GM18520 (cell line): Measurements from ENCODE around the gene NT5C1B.
A peak's percentile ranks its signal among the peaks of the same experiment; 100 is the strongest.
"Not testable (repeated sequence)": the region's sequence is repeated elsewhere in the genome, so short reads cannot be mapped to it uniquely, and the experiment has no call there.

ENCODE experiments used
- ATAC-seq: cut with Tn5 transposase; IDR thresholded peaks from one replicate; pipeline ENCODE4 v1.9.1; 2021; ENCODE audit not compliant: unreplicated experiment

NT5C1B gene

GRCh38 chr2:18589354-18589753 is at the start of gene NT5C1B:
TSS of gene NT5C1B (minus strand) at chr2:18589569. CDS start at chr2:18589468, 101 bp downstream.
- no peak for ATAC-seq

GRCh38 chr2:18637196-18637595 is 47.8 kb upstream of the NT5C1B start:
- no peak for ATAC-seq

DNA sequence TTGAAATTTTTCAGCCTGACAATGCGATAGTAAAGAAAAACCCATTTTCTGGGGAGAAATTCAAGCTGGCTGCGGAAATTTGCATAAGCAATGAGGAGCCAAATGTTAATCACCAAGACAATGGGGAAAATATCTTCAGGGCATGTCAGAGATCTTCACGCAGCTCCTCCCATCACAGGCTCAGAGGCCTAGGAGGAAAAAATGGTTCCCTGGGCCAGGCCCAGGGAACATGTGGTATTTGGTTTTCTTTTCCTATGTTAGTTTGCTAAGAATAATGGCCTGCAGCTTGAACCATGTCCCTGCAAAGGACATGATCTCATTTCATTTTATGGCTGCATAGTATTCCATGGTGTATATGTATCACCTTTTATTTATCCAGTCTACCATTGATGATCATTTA is 43.3 kb upstream of the NT5C1B start:
- not testable (repeated sequence) for ATAC-seq

DNA sequence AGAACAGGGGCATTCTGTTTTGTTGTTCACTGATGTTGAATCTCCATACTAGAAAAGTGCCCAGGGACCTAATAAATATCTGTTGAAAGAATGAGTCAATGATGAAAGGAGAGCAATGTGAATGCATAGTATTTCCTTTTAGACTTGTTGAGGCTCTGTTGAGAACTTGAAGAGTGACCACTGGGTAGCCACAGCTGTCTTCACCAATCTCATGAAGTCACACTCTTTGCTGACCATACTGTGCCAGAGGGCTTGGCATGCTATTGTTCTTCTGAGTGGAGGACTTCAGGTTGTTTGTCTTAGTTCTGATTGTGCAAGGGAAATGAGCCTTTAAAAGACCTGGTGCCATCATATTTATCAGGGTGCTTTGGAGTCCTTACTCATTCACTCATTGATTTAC is 41.6 kb upstream of the NT5C1B start:
- no peak for ATAC-seq

GRCh38 chr2:18630541-18630940 is 41.2 kb upstream of the NT5C1B start:
- no peak for ATAC-seq

GRCh38 chr2:18630101-18630500 is 40.7 kb upstream of the NT5C1B start:
- ATAC-seq, result no peak

GRCh38 chr2:18626958-18627650 is 37.7 kb upstream of the NT5C1B start:
- ATAC-seq, result no peak

DNA sequence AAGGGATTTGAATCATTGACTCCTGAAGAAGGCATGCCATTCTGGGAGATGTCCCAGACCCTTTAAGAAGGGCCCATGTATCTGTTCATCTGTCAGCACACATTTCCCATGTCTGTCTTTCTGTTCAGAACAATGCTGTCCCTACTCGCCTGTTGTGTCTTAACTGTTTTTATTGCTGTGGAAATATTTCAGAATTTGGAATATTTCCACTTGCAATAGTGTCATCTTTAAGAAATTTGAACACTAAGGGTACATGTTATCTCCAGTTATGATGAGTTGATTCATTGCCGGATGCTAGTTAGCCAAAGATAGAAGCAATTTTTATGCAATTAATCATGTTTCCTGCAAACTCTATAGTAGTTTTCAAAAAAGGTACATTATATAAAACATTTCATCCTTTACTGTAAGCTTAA is 36.9 kb upstream of the NT5C1B start:
- ATAC-seq, result no peak

DNA sequence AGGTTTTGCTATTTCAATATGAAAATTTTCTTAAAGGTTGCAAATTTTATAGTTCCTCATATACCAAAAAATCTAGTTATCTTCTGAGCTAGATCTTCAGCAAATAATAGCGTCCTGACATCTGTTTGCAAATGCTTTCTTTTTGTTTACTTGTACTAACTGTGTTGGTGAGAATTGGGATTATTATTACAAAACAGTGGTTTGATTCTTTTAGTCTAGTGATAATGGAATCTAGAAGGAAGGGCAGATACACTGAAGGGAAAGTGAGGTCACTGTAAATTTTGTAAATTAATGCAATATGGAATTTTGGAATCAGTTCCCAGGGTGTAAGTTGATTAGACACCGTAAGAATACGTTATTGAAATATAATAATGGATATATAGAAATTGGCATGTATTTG is 36.2 kb upstream of the NT5C1B start:
- no peak for ATAC-seq

GRCh38 chr2:18623782-18624181 is 34.4 kb upstream of the NT5C1B start:
- ATAC-seq, result no peak

- ATAC-seq, result no peak
Observed at GRCh38 chr2:18620867-18621632, 31.7 kb upstream of the NT5C1B start.

DNA sequence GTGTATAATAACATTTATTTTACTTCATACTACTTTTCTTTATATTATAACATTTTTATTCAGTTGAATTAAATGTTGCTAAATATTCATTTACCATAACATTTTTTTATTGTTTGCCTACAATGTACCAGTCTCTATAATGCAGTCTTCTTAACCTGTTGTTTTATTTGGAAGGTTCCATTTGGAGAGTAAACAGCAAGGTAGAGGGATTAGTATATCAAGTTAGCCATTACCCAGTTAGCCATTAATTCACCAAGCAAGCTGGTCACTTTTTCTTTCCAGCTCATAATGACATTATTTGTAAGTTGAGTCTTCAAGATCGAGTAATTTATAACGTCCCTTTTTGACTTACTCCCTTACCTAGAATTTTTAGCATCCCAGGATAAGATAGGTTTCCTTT is 29.7 kb upstream of the NT5C1B start:
- ATAC-seq, result no peak

DNA sequence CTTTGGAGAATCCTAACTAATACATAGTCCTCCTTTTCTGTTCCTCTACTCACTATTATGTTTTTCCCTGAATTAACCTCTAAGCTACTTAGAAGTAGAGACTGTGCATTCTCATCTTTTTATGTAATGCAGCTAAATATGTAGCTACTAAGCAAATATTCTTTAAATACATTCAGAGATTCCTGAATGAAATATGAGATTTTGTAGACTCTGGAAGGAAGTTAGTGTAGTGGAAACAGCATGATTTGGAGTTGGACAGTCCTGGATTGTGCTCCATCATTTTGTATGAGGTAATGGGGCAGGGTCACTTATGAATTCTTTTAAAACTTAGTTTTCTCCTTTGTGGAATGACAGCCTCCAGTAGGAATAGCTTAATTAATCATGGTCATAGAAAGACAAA is 24.7 kb upstream of the NT5C1B start:
- no peak for ATAC-seq

GRCh38 chr2:18612133-18612532 is 22.8 kb upstream of the NT5C1B start:
- ATAC-seq, result no peak

DNA sequence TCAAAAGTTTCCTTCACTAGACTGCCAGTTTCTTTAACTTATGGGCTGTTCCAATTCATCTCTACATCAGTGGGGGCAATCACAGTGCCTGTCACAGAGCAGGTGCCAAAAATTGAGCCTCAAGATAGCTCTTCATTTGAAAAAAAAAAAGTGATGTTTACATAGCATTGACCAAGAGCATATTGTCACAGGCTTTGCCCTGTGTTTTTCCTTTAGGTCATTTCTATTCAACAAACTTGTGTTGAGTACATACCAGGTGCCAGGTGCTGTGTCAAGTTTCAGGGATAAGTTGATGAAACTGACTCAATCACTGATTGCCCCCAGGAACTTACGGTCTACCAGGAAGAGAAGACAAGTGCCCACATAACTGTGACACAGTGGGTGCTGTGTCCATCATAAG is 22.2 kb upstream of the NT5C1B start:
- no peak for ATAC-seq

- ATAC-seq, result no peak
Observed at GRCh38 chr2:18611184-18611583, 21.8 kb upstream of the NT5C1B start.

GRCh38 chr2:18610651-18611050 is 21.3 kb upstream of the NT5C1B start:
- no peak for ATAC-seq

DNA sequence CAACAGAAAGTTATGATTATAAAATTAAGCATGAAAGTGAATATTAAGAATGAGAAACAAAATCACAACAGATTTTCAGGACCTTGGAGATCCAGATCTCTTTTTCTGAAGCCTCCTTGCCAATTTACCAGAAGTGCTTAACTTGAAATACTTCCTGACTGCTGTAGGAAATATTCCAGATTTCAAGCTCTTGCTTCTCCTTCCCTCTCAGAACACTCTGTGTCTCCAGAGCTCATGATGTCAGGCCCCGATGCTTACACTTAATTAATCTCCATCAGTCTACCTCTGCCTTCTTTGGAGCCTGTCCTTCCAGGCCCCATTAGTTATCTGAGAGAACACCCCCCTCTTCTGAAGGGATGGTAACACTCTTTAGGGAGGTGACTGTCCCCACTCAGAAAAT is 20.7 kb upstream of the NT5C1B start:
- ATAC-seq, result no peak

- peak; percentile 54 for ATAC-seq
Observed at GRCh38 chr2:18605115-18605514, 15.7 kb upstream of the NT5C1B start.

DNA sequence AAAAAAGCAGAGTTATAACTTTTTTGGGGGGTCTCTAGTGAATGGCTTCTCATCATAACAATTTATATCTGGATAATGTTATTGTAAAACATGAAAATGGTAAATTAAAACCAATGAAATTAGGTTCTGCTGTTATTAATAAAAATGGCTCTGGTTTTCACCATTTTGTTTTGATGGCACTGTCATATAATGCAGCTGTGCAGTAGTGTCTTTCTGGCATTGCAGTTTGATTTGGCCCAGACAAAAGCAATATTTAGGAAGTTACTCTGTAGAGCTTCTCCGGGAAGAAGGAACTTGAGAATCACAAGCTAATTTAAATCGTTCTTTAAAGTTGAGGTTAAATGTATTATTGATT is 15.1 kb upstream of the NT5C1B start:
- ATAC-seq, result no peak

DNA sequence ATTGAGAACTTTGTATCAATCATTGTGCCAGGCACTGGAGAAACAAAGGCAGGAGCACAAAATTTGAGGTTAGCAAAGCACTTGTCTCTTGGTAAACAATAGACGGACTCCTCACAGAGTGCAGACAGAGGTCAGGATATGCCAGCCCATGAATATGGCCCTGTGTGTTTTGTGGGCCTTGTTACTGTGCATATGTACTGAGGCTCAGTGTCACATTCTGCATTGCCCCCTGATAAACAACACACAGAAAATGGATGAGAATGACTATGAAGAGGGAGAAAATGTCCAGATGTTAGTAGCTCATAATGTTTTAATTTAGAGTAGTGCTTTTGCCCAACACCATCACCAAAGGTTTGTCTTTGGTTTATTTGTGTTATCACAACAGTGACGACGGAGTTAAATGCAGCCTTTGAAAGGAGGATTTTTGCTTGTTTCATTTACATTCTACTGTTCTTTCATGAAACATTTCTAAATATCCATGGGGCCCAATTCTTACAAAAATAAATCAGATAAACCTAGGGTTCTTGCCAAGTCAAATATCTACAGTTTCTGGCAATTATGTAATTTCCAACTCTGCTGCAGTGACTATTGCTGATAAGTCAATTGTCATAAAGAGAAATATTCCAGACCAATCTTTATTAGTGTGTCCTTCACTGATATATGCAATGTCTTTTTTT is 14.6 kb upstream of the NT5C1B start:
- no peak for ATAC-seq

GRCh38 chr2:18602298-18602697 is 12.9 kb upstream of the NT5C1B start:
- no peak for ATAC-seq
